Measurements from ENCODE around the gene EZH2.

GRCh38 chr7:148914208-148914777 lies 30.2 kb upstream of the EZH2 start:
- TF ChIP-seq ARNT (IDR thresholded peaks at IDR 0.05) (no peak), ZNF384 (IDR thresholded peaks at IDR 0.05) (no peak), ELF4 (IDR thresholded peaks at IDR 0.05) (no peak), SP1 (IDR thresholded peaks at IDR 0.05) (no peak), PKNOX1 (IDR thresholded peaks at IDR 0.05) (no peak), SUZ12 (IDR thresholded peaks at IDR 0.05) (no peak), FOXM1 (IDR thresholded peaks at IDR 0.05; ENCODE audit: borderline replicate concordance) (no peak)
